GM20000 (cell line): ENCODE results near the gene PRRG2.
A peak's percentile ranks its signal among the peaks of the same experiment; 100 is the strongest.

ENCODE experiments used
- DNase-seq: peaks from one replicate; pipeline ENCODE4 v3.0.0; 2012; ENCODE audit warnings: low spot score
- TF ChIP-seq, protein P1 (sequence below): IDR thresholded peaks from 2 replicates; pipeline ENCODE4 v1.5.1; 2012; ENCODE audit warnings: mild to moderate bottlenecking, control low read depth; ENCODE audit errors: extremely low read depth, missing control alignments

PRRG2 gene

GRCh38 chr19:49594157-49594992, 13.3 kb downstream of the PRRG2 start:
- TF ChIP-seq, protein P1, sequence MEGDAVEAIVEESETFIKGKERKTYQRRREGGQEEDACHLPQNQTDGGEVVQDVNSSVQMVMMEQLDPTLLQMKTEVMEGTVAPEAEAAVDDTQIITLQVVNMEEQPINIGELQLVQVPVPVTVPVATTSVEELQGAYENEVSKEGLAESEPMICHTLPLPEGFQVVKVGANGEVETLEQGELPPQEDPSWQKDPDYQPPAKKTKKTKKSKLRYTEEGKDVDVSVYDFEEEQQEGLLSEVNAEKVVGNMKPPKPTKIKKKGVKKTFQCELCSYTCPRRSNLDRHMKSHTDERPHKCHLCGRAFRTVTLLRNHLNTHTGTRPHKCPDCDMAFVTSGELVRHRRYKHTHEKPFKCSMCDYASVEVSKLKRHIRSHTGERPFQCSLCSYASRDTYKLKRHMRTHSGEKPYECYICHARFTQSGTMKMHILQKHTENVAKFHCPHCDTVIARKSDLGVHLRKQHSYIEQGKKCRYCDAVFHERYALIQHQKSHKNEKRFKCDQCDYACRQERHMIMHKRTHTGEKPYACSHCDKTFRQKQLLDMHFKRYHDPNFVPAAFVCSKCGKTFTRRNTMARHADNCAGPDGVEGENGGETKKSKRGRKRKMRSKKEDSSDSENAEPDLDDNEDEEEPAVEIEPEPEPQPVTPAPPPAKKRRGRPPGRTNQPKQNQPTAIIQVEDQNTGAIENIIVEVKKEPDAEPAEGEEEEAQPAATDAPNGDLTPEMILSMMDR = no peak
- peak; percentile 23 for DNase-seq

- peak; percentile 18 for DNase-seq
- TF ChIP-seq, protein P1 = no peak
These were observed 14.1 kb downstream of the PRRG2 start for GRCh38 chr19:49594993-49595818.

DNA sequence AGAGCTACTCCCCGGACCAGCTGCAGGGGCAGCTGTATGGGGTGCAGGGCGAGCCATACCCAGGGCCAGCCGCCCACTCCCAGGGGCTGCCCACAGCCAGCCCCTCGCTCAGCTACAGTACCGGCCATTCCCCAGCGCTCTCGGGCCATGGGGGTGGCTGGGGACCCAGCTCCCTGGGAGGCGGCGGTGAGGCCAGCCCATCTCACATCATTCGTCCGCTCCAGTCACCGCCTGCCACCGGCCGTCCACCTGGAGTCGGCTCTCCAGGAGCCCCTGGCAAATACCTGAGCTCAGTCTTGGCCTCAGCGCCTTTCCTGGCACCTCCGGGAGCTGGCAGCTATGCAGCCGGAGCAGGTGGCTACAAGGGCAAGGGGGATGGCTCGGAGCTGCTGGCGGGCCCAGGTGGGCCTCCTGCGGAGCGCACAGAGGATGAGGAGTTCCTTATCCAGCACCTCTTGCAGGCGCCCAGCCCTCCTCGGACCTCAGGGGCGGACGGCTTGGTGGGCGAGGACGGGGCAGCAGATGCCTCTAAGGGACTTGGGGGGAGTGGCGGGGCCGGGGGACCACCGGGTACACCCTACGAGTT, 14.8 kb downstream of the PRRG2 start:
- TF ChIP-seq, protein P1 = no peak
- peak; percentile 18 for DNase-seq

GRCh38 chr19:49596407-49596806, 15.3 kb downstream of the PRRG2 start:
- TF ChIP-seq, protein P1 = no peak
- peak; percentile 33 for DNase-seq

- TF ChIP-seq, protein P1 = no peak
- DNase-seq = peak; percentile 37
These were observed 16.0 kb downstream of the PRRG2 start for GRCh38 chr19:49596954-49597702.

- peak; percentile 11 for DNase-seq
These were observed 16.5 kb downstream of the PRRG2 start for GRCh38 chr19:49597703-49597974.

More at GRCh38 chr19:49597703-49597974, 16.5 kb downstream of the PRRG2 start:
- TF ChIP-seq, protein P1 = no peak
